Measurements from ENCODE around the gene NEK11.

DNA sequence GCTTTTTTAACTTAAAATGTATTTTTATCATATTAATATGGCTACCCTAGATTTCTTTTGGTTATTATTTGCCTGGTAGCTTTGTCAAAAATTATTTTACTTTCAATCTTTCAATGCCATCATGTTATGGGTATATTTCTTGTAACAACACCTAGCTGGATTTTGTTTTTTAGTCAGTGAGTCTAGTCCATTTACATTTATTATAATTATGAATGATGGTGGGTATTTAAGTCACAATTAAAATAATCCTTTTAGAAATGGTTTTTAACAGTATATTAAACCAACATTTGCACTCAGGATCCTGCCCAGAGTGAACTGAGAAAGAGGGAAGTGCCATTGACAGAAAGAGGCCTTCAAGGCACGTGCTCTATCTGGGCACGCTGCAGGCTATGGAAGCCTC is 315.1 kb downstream of the NEK11 start:
- TF ChIP-seq, protein P1, sequence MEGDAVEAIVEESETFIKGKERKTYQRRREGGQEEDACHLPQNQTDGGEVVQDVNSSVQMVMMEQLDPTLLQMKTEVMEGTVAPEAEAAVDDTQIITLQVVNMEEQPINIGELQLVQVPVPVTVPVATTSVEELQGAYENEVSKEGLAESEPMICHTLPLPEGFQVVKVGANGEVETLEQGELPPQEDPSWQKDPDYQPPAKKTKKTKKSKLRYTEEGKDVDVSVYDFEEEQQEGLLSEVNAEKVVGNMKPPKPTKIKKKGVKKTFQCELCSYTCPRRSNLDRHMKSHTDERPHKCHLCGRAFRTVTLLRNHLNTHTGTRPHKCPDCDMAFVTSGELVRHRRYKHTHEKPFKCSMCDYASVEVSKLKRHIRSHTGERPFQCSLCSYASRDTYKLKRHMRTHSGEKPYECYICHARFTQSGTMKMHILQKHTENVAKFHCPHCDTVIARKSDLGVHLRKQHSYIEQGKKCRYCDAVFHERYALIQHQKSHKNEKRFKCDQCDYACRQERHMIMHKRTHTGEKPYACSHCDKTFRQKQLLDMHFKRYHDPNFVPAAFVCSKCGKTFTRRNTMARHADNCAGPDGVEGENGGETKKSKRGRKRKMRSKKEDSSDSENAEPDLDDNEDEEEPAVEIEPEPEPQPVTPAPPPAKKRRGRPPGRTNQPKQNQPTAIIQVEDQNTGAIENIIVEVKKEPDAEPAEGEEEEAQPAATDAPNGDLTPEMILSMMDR (IDR thresholded peaks at IDR 0.05): no peak
- no peak for TF ChIP-seq POLR2A (IDR thresholded peaks at IDR 0.05)
